Measurements from ENCODE around the gene NUP210.

DNA sequence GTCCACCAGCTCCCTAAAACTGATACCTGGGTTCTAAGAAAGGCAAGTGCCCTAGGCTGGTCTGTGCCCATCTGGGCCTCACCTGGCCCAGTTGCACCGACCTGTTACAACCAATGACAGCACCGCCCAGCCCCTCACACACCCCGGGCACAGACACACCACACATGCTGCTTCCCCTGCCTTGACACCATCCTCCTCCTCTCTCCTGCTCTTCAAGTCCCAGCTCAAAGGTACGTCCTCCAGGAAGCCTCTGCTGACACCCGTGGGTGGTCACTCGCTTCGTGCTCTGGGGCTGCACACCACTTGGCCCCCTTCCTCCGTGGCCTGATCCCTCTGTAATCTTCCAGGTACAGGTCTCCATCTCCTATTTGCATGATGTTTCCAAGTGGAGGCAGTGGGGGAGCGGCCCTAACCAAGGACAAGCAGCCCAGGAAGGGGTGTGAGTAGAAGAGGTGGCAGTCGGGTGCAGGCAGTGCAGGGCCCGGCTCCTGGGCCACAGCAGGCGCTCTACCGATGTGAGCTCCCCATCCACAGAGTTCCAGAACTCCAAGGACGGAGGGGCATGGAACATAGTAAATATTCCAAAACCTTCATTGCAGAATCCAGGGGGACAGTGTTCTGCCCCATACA, 144.6 kb downstream of the NUP210 start:
- TF ChIP-seq, protein P1, sequence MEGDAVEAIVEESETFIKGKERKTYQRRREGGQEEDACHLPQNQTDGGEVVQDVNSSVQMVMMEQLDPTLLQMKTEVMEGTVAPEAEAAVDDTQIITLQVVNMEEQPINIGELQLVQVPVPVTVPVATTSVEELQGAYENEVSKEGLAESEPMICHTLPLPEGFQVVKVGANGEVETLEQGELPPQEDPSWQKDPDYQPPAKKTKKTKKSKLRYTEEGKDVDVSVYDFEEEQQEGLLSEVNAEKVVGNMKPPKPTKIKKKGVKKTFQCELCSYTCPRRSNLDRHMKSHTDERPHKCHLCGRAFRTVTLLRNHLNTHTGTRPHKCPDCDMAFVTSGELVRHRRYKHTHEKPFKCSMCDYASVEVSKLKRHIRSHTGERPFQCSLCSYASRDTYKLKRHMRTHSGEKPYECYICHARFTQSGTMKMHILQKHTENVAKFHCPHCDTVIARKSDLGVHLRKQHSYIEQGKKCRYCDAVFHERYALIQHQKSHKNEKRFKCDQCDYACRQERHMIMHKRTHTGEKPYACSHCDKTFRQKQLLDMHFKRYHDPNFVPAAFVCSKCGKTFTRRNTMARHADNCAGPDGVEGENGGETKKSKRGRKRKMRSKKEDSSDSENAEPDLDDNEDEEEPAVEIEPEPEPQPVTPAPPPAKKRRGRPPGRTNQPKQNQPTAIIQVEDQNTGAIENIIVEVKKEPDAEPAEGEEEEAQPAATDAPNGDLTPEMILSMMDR (IDR thresholded peaks at IDR 0.05; ENCODE audit: extremely low read depth in 1 of 2, insufficient read depth in 1 of 2, low read depth in 1 of 2, low read length in 2 of 2): no peak
- TF ChIP-seq POLR2A (IDR thresholded peaks at IDR 0.05; ENCODE audit: low read depth, low read length) (no peak), POLR2AphosphoS5 (IDR thresholded peaks at IDR 0.05; ENCODE audit: insufficient read depth, low read depth, low read length) (no peak), JUN (IDR thresholded peaks at IDR 0.05; ENCODE audit: borderline replicate concordance, insufficient read depth, insufficient read length, low read depth) (no peak)

Data from endothelial cell of umbilical vein (primary cell).